CD14-positive monocyte (primary cell): ENCODE data around the gene RNF187. TPM values are rescaled to one million over a fixed set of nuclear protein-coding genes. Genes with fewer than 3 reads are reported as not detected.

Experiments
- DNase-seq, 3 donors: peaks; one replicate each; pipeline ENCODE4 v3.0.0-alpha.2; 2011 to 2022
- H2AFZ ChIP-seq: 2 replicates; pipeline ENCODE4 v1.6.0; 2012; ENCODE audit warnings: mild to moderate bottlenecking, low read depth, low read length, inconsistent platforms; ENCODE audit not compliant: insufficient read depth, poor library complexity, severe bottlenecking
- H3K27ac ChIP-seq, 2 donors: 1 replicate in 1 of 2; 2 replicates in 1 of 2; pipeline ENCODE4 v1.5.1; 2012 to 2013; ENCODE audit warnings: low read length in 2 of 2, control low read depth in 1 of 2, inconsistent platforms in 1 of 2, low read depth in 1 of 2, mild to moderate bottlenecking in 1 of 2
- H3K27me3 ChIP-seq, 2 donors: one replicate each; pipeline versions ENCODE4 v1.6.0 to v1.6.1; 2011 to 2013; ENCODE audit warnings: low read length in 2 of 2; ENCODE audit not compliant: control insufficient read depth in 2 of 2, insufficient read depth in 2 of 2
- H3K36me3 ChIP-seq, 2 donors: replicated peaks in 1 of 2; 1 replicate in 1 of 2; 2 replicates in 1 of 2; pipeline versions ENCODE4 v1.5.1 to v1.6.1; 2012 to 2013; ENCODE audit warnings: low read length in 2 of 2, control low read depth in 1 of 2, inconsistent platforms in 1 of 2, mild to moderate bottlenecking in 1 of 2; ENCODE audit not compliant: insufficient read depth in 2 of 2, control insufficient read depth in 1 of 2
- H3K4me1 ChIP-seq, 2 donors: 1 replicate in 1 of 2; 2 replicates in 1 of 2; pipeline versions ENCODE4 v1.5.1 to v1.6.1; 2012 to 2013; ENCODE audit warnings: low read length in 2 of 2, control low read depth in 1 of 2, inconsistent platforms in 1 of 2, mild to moderate bottlenecking in 1 of 2, moderate library complexity in 1 of 2; ENCODE audit not compliant: insufficient read depth in 2 of 2, control insufficient read depth in 1 of 2
- H3K4me2 ChIP-seq: replicated peaks from 2 replicates; pipeline ENCODE3; 2012; ENCODE audit warnings: low read length, moderate library complexity, mild to moderate bottlenecking; ENCODE audit not compliant: poor library complexity, severe bottlenecking; ENCODE audit errors: extremely low read depth
- H3K4me3 ChIP-seq, 3 experiments: fragments of 200-600 bp in 1 of 3; sonication (generic) in 1 of 3; replicated peaks in 1 of 3; 1 replicate in 2 of 3; 2 replicates in 1 of 3; pipeline ENCODE4 v1.5.1; 2011 to 2013; ENCODE audit warnings: low read length in 3 of 3, mild to moderate bottlenecking in 3 of 3, control low read depth in 2 of 3, low read depth in 2 of 3, inconsistent platforms in 1 of 3, moderate library complexity in 1 of 3
- H3K79me2 ChIP-seq: 2 replicates; pipeline ENCODE4 v1.6.0; 2012; ENCODE audit warnings: mild to moderate bottlenecking, control low read depth, inconsistent platforms, low read length, moderate library complexity; ENCODE audit not compliant: insufficient read depth
- H3K9ac ChIP-seq: 2 replicates; pipeline ENCODE4 v1.6.0; 2017; ENCODE audit warnings: low read length, mild to moderate bottlenecking; ENCODE audit not compliant: insufficient read depth, poor library complexity, severe bottlenecking
- H3K9me3 ChIP-seq, 2 donors: replicated peaks in 1 of 2; 1 replicate in 1 of 2; 2 replicates in 1 of 2; pipeline versions ENCODE4 v1.5.1 to v1.6.1; 2012 to 2013; ENCODE audit warnings: low read length in 2 of 2, control low read depth in 1 of 2; ENCODE audit not compliant: control insufficient read depth in 1 of 2, insufficient read depth in 1 of 2
- H4K20me1 ChIP-seq: 2 replicates; pipeline ENCODE4 v1.6.0; 2012; ENCODE audit warnings: mild to moderate bottlenecking, low read length, control low read depth, moderate library complexity; ENCODE audit not compliant: insufficient read depth
- H3K27ac Mint-ChIP-seq, 7 donors: one replicate each; pipeline ENCODE4 v1.8.0; 2020; ENCODE audit warnings: mild to moderate bottlenecking in 7 of 7, mixed read lengths in 7 of 7, moderate library complexity in 6 of 7, inconsistent platforms in 2 of 7
- H3K27me3 Mint-ChIP-seq, 3 donors: one replicate each; pipeline ENCODE4 v1.8.0; 2021 to 2022; ENCODE audit warnings: low read depth in 3 of 3, mild to moderate bottlenecking in 3 of 3, mixed read lengths in 3 of 3, moderate library complexity in 3 of 3, inconsistent platforms in 1 of 3
- H3K36me3 Mint-ChIP-seq, 2 donors: one replicate each; pipeline ENCODE4 v1.8.0; 2020; ENCODE audit warnings: mixed read lengths in 2 of 2, inconsistent platforms in 1 of 2, mild to moderate bottlenecking in 1 of 2
- H3K4me1 Mint-ChIP-seq: one replicate; pipeline ENCODE4 v1.8.0; 2020; ENCODE audit warnings: mild to moderate bottlenecking, mixed read lengths
- H3K4me3 Mint-ChIP-seq, 2 donors: one replicate each; pipeline ENCODE4 v1.8.0; 2020; ENCODE audit warnings: mild to moderate bottlenecking in 2 of 2, mixed read lengths in 2 of 2, moderate library complexity in 1 of 2
- H3K9me3 Mint-ChIP-seq, 7 donors: one replicate each; pipeline ENCODE4 v1.8.0; 2020 to 2022; ENCODE audit warnings: mixed read lengths in 7 of 7, mild to moderate bottlenecking in 6 of 7, moderate library complexity in 6 of 7, inconsistent platforms in 2 of 7
- WGBS: methylation state at CpG from one replicate; pipeline ENCODE4 v1.1.5; 2013; ENCODE audit warnings: missing lambda C conversion rate; ENCODE audit not compliant: insufficient coverage; 5-methylcytosine and 5-hydroxymethylcytosine counted together
- intact Hi-C, 2 donors: fragments of 100-400 bp; cut with micrococcal nuclease; formaldehyde crosslinking; loops; one replicate each; pipeline versions ENCODE4 v1.15.0 to v1.15.1; 2023
- polyA plus RNA-seq, 3 donors: library from polyadenylated mRNA; depleted of rRNA in 1 of 3; unstranded in 2 of 3; stranded (reverse) in 1 of 3; fragments of 300-500 nt in 2 of 3; fragments of >200 nt in 1 of 3; fragmentation: Illumina TruSeq in 2 of 3; gene quantifications; 1 replicate in 2 of 3; 2 replicates in 1 of 3; pipeline ENCODE4 v1.2.3, GENCODE V29; 2012 to 2021
- TF ChIP-seq, protein P1 (sequence below): fragments of 200-600 bp; IDR thresholded peaks from one replicate; pipeline ENCODE4 v1.8.0; 2022; ENCODE audit warnings: antibody characterized with exemption, mild to moderate bottlenecking

RNF187 gene
- polyA plus RNA-seq, 3 donors: 5.9 to 27.6 (median 24.6) TPM

- Histone ChIP-seq H3K36me3 (no peaks in the 10 kb centered on the region), H3K79me2 (no peaks in the 10 kb centered on the region), H2AFZ (peak overlapping the region; percentile 82), H3K4me1 (peaks cover 21 to 22% of the 10 kb centered on the region in 2 donors), H3K27ac (peak overlapping the region; percentile 67 to 82), H3K9ac (peak overlapping the region; percentile 22), H3K27me3 (no peaks in the 10 kb centered on the region), H4K20me1 (no peaks in the 10 kb centered on the region), H3K4me3 (peak overlapping the region in 1 of 3 experiments; percentile 52), H3K9me3 (no peaks in the 10 kb centered on the region), H3K4me2 (peak overlapping the region; percentile 52)
- TF ChIP-seq, protein P1, sequence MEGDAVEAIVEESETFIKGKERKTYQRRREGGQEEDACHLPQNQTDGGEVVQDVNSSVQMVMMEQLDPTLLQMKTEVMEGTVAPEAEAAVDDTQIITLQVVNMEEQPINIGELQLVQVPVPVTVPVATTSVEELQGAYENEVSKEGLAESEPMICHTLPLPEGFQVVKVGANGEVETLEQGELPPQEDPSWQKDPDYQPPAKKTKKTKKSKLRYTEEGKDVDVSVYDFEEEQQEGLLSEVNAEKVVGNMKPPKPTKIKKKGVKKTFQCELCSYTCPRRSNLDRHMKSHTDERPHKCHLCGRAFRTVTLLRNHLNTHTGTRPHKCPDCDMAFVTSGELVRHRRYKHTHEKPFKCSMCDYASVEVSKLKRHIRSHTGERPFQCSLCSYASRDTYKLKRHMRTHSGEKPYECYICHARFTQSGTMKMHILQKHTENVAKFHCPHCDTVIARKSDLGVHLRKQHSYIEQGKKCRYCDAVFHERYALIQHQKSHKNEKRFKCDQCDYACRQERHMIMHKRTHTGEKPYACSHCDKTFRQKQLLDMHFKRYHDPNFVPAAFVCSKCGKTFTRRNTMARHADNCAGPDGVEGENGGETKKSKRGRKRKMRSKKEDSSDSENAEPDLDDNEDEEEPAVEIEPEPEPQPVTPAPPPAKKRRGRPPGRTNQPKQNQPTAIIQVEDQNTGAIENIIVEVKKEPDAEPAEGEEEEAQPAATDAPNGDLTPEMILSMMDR: no peak
- Mint-ChIP-seq H3K4me1 (peaks cover 26% of the 10 kb centered on the region), H3K9me3 (peaks cover 0 to 3% (median 0%) of the 10 kb centered on the region in 7 donors), H3K27me3 (peaks cover 6 to 14% (median 7%) of the 10 kb centered on the region in 3 donors), H3K4me3 (peak overlapping the region; percentile 31 to 80), H3K36me3 (peaks cover 0 to 6% of the 10 kb centered on the region in 2 donors), H3K27ac (peak overlapping the region; percentile 67 to 90 (median 88))
- DNase-seq: peak; percentile 38 to 60 (median 52)
- WGBS: 28% methylated on average over 5 of the region's 10 CpGs
- intact Hi-C loops: no loop called here
Measured at GRCh38 chr1:228478912-228479711, 8.1 kb upstream of the RNF187 start.

DNA sequence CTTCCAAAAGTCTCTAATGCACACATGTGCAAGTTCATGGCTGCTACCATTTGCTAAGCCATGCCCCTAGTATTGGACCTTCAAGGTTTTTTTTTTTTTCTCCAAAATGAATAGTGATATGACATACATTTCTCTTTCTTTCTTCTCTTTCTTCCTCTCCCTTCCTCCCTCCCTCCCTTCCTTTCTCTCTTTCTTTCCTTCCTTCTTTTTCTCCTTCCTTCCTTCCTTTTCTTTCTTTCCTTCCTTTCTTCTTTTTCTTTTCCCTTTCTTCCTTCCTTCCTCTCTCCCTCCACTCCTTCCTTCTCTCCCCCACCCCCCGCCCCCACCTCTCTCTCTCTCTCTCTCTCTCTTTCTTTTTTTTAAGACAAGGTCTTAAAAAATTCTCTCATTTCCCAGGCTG is 3.4 kb upstream of the RNF187 start:
- Histone ChIP-seq H3K27ac (no peak overlapping the region), H3K9ac (no peak overlapping the region), H3K36me3 (no peaks in the 10 kb centered on the region), H3K4me2 (no peak overlapping the region), H3K4me3 (no peak overlapping the region), H4K20me1 (peaks cover 8% of the 10 kb centered on the region), H3K4me1 (peaks cover 43 to 51% of the 10 kb centered on the region in 2 donors), H3K79me2 (peaks cover 10% of the 10 kb centered on the region), H3K9me3 (no peaks in the 10 kb centered on the region), H2AFZ (no peak overlapping the region), H3K27me3 (no peaks in the 10 kb centered on the region)
- no peak for DNase-seq
- Mint-ChIP-seq H3K36me3 (peaks cover 1 to 4% of the 10 kb centered on the region in 2 donors), H3K27ac (peak overlapping the region in 1 of 7 donors; percentile 30), H3K27me3 (peaks cover 2 to 13% (median 8%) of the 10 kb centered on the region in 3 donors), H3K4me1 (peaks cover 38% of the 10 kb centered on the region), H3K9me3 (peaks cover 0 to 3% (median 0%) of the 10 kb centered on the region in 7 donors), H3K4me3 (no peak overlapping the region)
- intact Hi-C loops: loop anchor here (10.0 kb wide), 2 partner anchors 349 to 1141 kb away; partner anchors contain the start of genes TAF5L (in 1 of the 2) and URB2 (in 1 of the 2)
- WGBS: no CpG with 5 or more reads among the region's 1 CpG
- TF ChIP-seq, protein P1: no peak
